GM10266 (cell line): Measurements from ENCODE around the gene P3H1.
A peak's percentile ranks its signal among the peaks of the same experiment; 100 is the strongest.

Experiments
- DNase-seq: peaks from one replicate; pipeline ENCODE4 v3.0.0; 2012; ENCODE audit errors: extremely low spot score
- CTCF ChIP-seq: IDR thresholded peaks from 2 replicates; pipeline ENCODE4 v1.5.1; 2012; ENCODE audit warnings: mild to moderate bottlenecking, low read depth; ENCODE audit not compliant: control insufficient read depth, insufficient read depth; ENCODE audit errors: missing control alignments

Gene P3H1

GRCh38 chr1:42773420-42773819 is 6.6 kb upstream of the P3H1 start:
- no peak for TF ChIP-seq CTCF
- DNase-seq = no peak

GRCh38 chr1:42769811-42770210 is 3.0 kb upstream of the P3H1 start:
- no peak for DNase-seq
- TF ChIP-seq CTCF = no peak

- TF ChIP-seq CTCF = no peak
- DNase-seq = no peak
These were observed 1.3 kb upstream of the P3H1 start for GRCh38 chr1:42768172-42768571.

- no peak for DNase-seq
- TF ChIP-seq CTCF = no peak
These were observed 727 bp upstream of the P3H1 start for GRCh38 chr1:42767510-42768000.

- peak; percentile 53 for DNase-seq
These were observed 742 bp downstream of the P3H1 start for GRCh38 chr1:42765832-42766740.

GRCh38 chr1:42765269-42765668 is 1.6 kb downstream of the P3H1 start:
- DNase-seq = no peak
- TF ChIP-seq CTCF = no peak

More at GRCh38 chr1:42765832-42766740, 742 bp downstream of the P3H1 start:
- TF ChIP-seq CTCF = peak; percentile 44

GRCh38 chr1:42762269-42762668 is 4.6 kb downstream of the P3H1 start:
- no peak for DNase-seq
- TF ChIP-seq CTCF = no peak
